Large intestine (tissue), 3 donors: ENCODE results near the gene SLC38A10. TPM values are rescaled to one million over a fixed set of nuclear protein-coding genes. Genes with fewer than 3 reads are reported as not detected.

ENCODE experiments used
- DNase-seq, 2 donors: peaks; one replicate each; pipeline versions ENCODE4 v3.0.0 to v3.0.0-alpha.2; 2013
- H3K27ac ChIP-seq: one replicate; pipeline ENCODE4 v1.5.1; 2013; ENCODE audit warnings: low read length
- H3K27me3 ChIP-seq: 2 replicates; pipeline ENCODE4 v1.6.1; 2013; ENCODE audit warnings: low read length; ENCODE audit not compliant: control insufficient read depth, insufficient read depth
- H3K36me3 ChIP-seq: 2 replicates; pipeline ENCODE4 v1.6.1; 2013; ENCODE audit warnings: low read length; ENCODE audit not compliant: control insufficient read depth, insufficient read depth
- H3K4me1 ChIP-seq: one replicate; pipeline ENCODE4 v1.6.1; 2013; ENCODE audit warnings: low read length; ENCODE audit not compliant: control insufficient read depth, insufficient read depth
- H3K4me3 ChIP-seq: one replicate; pipeline ENCODE4 v1.5.1; 2013; ENCODE audit warnings: low read length
- H3K9me3 ChIP-seq: one replicate; pipeline ENCODE4 v1.6.1; 2013; ENCODE audit warnings: mild to moderate bottlenecking, low read depth, low read length, moderate library complexity; ENCODE audit not compliant: control insufficient read depth
- WGBS: methylation state at CpG from one replicate; pipeline ENCODE4 v1.1.5; 2013; ENCODE audit warnings: low lambda C conversion rate; ENCODE audit not compliant: insufficient coverage; 5-methylcytosine and 5-hydroxymethylcytosine counted together
- polyA plus RNA-seq: library from polyadenylated mRNA; unstranded; fragments of 120-200 nt; gene quantifications from one replicate; pipeline ENCODE4 v1.2.1, GENCODE V29; 2013

The SLC38A10 gene
- polyA plus RNA-seq, 1 donor: 86.5 TPM

GRCh38 chr17:81210868-81211267 lies 84.2 kb downstream of the SLC38A10 start:
- no peaks in the 10 kb centered on the region for H3K4me1 ChIP-seq

GRCh38 chr17:81210466-81210865 lies 84.6 kb downstream of the SLC38A10 start:
- WGBS: no CpG with 5 or more reads among the region's 10 CpGs
- Histone ChIP-seq H3K4me1 (no peaks in the 10 kb centered on the region), H3K36me3 (peaks cover 5% of the 10 kb centered on the region), H3K27ac (no peak overlapping the region), H3K9me3 (no peaks in the 10 kb centered on the region), H3K4me3 (no peak overlapping the region), H3K27me3 (no peaks in the 10 kb centered on the region)
- DNase-seq: no peak

More at GRCh38 chr17:81210868-81211267, 84.2 kb downstream of the SLC38A10 start:
- H3K27me3 ChIP-seq: no peaks in the 10 kb centered on the region
- no peaks in the 10 kb centered on the region for H3K9me3 ChIP-seq
- H3K4me3 ChIP-seq: no peak overlapping the region
- no peak overlapping the region for H3K27ac ChIP-seq
- H3K36me3 ChIP-seq: peaks cover 5% of the 10 kb centered on the region
- DNase-seq: no peak
- 56% methylated on average over 3 of the region's 14 CpGs for WGBS

GRCh38 chr17:81209141-81209540 lies 86.0 kb downstream of the SLC38A10 start:
- Histone ChIP-seq H3K4me1 (no peaks in the 10 kb centered on the region), H3K27ac (no peak overlapping the region), H3K27me3 (no peaks in the 10 kb centered on the region), H3K36me3 (peaks cover 5% of the 10 kb centered on the region), H3K4me3 (no peak overlapping the region), H3K9me3 (no peaks in the 10 kb centered on the region)
- WGBS: no CpG with 5 or more reads among the region's 16 CpGs
- no peak for DNase-seq

- no peak overlapping the region for H3K27ac ChIP-seq
- H3K36me3 ChIP-seq: peaks cover 5% of the 10 kb centered on the region
- no peak overlapping the region for H3K4me3 ChIP-seq
- no peaks in the 10 kb centered on the region for H3K27me3 ChIP-seq
- H3K4me1 ChIP-seq: no peaks in the 10 kb centered on the region
- no peak for DNase-seq
- H3K9me3 ChIP-seq: no peaks in the 10 kb centered on the region
- WGBS: no CpG with 5 or more reads among the region's 10 CpGs
Measured at GRCh38 chr17:81208651-81209050, 86.5 kb downstream of the SLC38A10 start.

DNA sequence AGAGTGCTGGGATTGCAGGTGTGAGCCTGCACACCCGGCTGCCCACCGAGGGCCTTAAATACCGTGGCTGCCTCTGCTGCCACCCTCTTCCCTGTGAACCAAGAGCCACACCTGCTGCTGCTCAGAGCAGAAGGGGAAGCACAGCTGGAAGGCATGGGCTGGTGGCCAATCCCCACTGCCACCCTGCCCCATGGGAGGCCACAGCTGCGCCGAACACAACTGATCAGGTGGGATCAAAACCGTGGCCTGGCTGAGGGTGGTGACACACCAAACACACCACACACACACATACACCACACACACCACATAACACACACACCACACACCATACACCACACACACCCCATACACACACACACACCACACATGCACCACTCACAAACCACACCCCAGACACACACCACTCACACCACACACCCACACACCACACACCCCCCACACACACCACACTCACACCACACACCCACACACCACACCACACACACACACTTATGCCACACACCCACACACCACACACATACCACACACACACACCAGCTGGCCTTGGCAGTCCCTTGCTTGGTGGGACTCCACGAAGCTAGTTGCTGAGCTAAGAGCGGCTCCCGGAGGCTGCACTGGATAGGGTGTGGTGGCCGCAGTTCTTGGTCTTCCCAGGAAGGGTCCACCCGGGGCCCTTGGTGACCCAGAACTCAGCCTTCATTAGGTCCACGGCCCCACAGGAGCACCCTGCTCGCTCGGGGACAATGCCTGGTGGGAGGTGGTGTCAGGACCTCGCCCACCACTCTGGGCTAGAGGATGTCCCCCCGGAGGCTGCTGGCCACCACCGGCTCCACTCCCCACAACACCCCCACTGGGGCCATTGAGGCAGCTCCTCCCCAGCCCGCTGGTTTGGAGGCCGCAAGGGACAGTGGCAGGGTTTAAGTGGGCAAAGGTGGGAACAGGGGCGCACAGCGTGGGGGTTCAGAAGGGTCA lies 87.2 kb downstream of the SLC38A10 start:
- DNase-seq: no peak
- H3K27me3 ChIP-seq: no peaks in the 10 kb centered on the region
- no peaks in the 10 kb centered on the region for H3K4me1 ChIP-seq
- H3K27ac ChIP-seq: no peak overlapping the region
- H3K9me3 ChIP-seq: no peaks in the 10 kb centered on the region
- peaks cover 5% of the 10 kb centered on the region for H3K36me3 ChIP-seq
- no peak overlapping the region for H3K4me3 ChIP-seq
- no CpG with 5 or more reads among the region's 21 CpGs for WGBS

DNA sequence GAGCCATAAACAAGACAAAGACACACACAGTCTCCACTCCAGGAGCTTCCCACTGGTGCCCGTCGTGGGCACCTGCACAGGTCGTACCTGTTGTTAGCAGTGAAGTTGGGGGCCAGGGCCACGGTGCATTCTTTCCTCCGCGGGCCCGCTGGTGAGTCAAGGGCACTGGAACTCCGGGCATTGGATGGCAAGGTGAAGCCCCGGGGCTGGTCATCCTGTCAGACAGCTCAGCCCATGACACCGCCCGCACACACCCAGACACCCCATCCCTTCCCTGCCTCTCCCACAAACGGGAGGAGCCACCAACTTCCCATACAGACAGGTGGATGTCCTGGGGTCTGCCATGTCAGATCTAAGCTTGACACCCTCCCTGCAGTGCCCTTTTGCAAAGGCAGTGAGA lies 88.5 kb downstream of the SLC38A10 start:
- no peak overlapping the region for H3K4me3 ChIP-seq
- DNase-seq: no peak
- no CpG with 5 or more reads among the region's 12 CpGs for WGBS
- no peaks in the 10 kb centered on the region for H3K9me3 ChIP-seq
- no peaks in the 10 kb centered on the region for H3K4me1 ChIP-seq
- peaks cover 5% of the 10 kb centered on the region for H3K36me3 ChIP-seq
- no peaks in the 10 kb centered on the region for H3K27me3 ChIP-seq
- no peak overlapping the region for H3K27ac ChIP-seq

DNA sequence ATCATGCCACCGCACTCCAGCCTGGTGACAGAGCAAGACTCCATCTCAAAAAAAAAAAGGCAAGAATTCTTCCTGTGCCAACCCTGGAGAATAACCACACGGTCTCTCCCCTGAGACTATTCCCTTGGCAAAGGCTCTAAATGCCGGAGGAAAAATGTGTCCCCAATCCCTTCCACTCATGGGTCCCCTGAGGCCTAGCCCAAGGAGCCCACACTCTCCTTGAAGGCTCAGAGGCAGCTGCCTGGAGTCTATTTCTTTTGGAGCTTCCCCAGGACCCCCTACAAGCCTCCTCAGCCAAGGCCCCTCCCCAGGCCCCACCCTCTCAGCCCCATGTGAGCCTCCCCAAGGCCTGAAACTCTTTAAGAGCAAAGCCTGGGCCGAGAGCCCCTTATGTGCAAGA lies 88.9 kb downstream of the SLC38A10 start:
- Histone ChIP-seq H3K27me3 (no peaks in the 10 kb centered on the region), H3K4me1 (no peaks in the 10 kb centered on the region), H3K27ac (no peak overlapping the region), H3K9me3 (no peaks in the 10 kb centered on the region), H3K36me3 (peaks cover 5% of the 10 kb centered on the region), H3K4me3 (no peak overlapping the region)
- no peak for DNase-seq
- no CpG with 5 or more reads among the region's 4 CpGs for WGBS

GRCh38 chr17:81204578-81204977 lies 90.5 kb downstream of the SLC38A10 start:
- no peak overlapping the region for H3K4me3 ChIP-seq
- H3K27ac ChIP-seq: no peak overlapping the region
- no CpG with 5 or more reads among the region's 10 CpGs for WGBS
- no peaks in the 10 kb centered on the region for H3K27me3 ChIP-seq
- DNase-seq: no peak
- no peaks in the 10 kb centered on the region for H3K9me3 ChIP-seq
- H3K4me1 ChIP-seq: peaks cover 5% of the 10 kb centered on the region
- peaks cover 5% of the 10 kb centered on the region for H3K36me3 ChIP-seq

DNA sequence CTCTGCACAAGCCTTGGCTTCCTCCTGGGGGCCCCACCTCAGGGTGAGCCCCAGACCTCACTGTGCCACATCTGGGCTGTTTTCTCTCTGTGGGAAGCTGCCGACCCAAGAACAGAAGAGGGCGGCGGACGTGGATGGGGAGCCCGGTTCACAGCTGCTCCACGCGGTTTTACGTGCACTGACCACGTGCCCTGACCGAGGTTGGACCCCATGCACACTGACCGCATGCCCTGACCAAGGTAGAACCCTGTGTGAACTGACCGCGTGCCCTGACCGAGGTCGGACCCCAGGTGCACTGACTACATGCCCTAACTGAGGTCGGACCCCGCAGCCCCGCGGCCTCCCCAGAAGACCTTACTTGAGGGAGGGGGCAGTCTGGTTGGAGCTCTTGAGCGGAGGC lies 92.0 kb downstream of the SLC38A10 start:
- H3K4me1 ChIP-seq: peaks cover 5% of the 10 kb centered on the region
- no peak overlapping the region for H3K4me3 ChIP-seq
- no CpG with 5 or more reads among the region's 20 CpGs for WGBS
- no peaks in the 10 kb centered on the region for H3K9me3 ChIP-seq
- H3K36me3 ChIP-seq: peaks cover 7% of the 10 kb centered on the region
- H3K27ac ChIP-seq: no peak overlapping the region
- DNase-seq: no peak
- no peaks in the 10 kb centered on the region for H3K27me3 ChIP-seq

GRCh38 chr17:81202318-81202717 lies 92.8 kb downstream of the SLC38A10 start:
- Histone ChIP-seq H3K27ac (no peak overlapping the region), H3K4me1 (peaks cover 5% of the 10 kb centered on the region), H3K9me3 (no peaks in the 10 kb centered on the region), H3K36me3 (peaks cover 7% of the 10 kb centered on the region), H3K27me3 (no peaks in the 10 kb centered on the region), H3K4me3 (no peak overlapping the region)
- no CpG with 5 or more reads among the region's 10 CpGs for WGBS
- DNase-seq: no peak
